Spleen (tissue), 7 donors: Measurements from ENCODE around the gene RAD23B.

Experiments used
- POLR2AphosphoS5 ChIP-seq, 3 donors: sonication (generic); formaldehyde crosslinking; IDR thresholded peaks; one replicate each; pipeline ENCODE4 v1.5.1; 2017; ENCODE audit warnings: antibody characterized with exemption in 3 of 3
- TF ChIP-seq, protein P1 (sequence below), 11 experiments: fragments of 200-600 bp in 7 of 11; fragments of 450-650 bp in 4 of 11; sonication (generic) in 4 of 11; IDR thresholded peaks in 8 of 11; conservative IDR thresholded peaks in 3 of 11; 1 replicate in 7 of 11; 2 replicates in 4 of 11; pipeline versions ENCODE4 v1.4.0 to v1.8.0; 2016 to 2021; ENCODE audit warnings: antibody characterized with exemption in 11 of 11, inconsistent platforms in 4 of 11, mild to moderate bottlenecking in 1 of 11
- donor health status: DM: no; HTN: no; CAD: no; lungs with moderate emphysema.
- donor health status: DM: no; HTN: no; CAD: no.
- donor health status: DM: no; HTN: no; CAD: no.

DNA sequence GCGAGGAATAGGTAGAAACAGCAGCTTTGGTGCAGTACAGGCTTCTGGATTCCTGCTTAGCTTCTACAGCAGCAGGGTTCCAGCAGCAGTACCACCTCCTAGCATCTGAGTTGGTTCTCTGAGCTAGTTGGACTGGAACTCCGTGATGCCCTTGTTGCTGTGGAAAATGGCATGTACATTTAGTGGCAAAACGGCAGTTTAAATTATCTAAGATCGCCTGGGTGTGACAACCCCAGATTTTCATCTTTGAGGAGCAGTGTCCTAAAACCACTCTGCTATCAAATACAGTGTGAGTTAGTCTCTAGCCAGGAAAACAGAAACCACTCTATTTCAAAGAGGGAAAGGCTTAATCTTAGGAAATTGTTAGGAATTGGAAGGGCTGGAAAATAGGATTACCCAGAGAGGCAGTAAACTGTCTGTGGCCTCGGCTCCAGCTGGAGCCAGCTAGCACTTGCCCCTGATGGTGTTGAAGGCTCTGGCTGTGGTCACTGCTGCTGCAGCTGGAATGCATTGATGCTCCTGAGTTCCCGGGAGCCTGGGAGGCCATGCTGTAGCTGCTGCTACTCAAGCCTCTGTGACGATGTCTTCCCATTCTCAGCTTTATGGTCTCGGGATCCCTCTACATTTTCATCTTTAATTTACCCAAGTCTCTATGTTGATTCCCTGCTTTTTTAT, 29.4 kb downstream of the RAD23B start:
- TF ChIP-seq POLR2AphosphoS5 (IDR thresholded peaks at IDR 0.05): no peak
- TF ChIP-seq, protein P1, sequence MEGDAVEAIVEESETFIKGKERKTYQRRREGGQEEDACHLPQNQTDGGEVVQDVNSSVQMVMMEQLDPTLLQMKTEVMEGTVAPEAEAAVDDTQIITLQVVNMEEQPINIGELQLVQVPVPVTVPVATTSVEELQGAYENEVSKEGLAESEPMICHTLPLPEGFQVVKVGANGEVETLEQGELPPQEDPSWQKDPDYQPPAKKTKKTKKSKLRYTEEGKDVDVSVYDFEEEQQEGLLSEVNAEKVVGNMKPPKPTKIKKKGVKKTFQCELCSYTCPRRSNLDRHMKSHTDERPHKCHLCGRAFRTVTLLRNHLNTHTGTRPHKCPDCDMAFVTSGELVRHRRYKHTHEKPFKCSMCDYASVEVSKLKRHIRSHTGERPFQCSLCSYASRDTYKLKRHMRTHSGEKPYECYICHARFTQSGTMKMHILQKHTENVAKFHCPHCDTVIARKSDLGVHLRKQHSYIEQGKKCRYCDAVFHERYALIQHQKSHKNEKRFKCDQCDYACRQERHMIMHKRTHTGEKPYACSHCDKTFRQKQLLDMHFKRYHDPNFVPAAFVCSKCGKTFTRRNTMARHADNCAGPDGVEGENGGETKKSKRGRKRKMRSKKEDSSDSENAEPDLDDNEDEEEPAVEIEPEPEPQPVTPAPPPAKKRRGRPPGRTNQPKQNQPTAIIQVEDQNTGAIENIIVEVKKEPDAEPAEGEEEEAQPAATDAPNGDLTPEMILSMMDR (IDR thresholded peaks at IDR 0.05 in 8 of 11, conservative IDR thresholded peaks at IDR 0.05 in 3 of 11): no peak
